HepG2 (cell line): ENCODE results near the gene FN1. TPM values are rescaled to one million over a fixed set of nuclear protein-coding genes. Genes with fewer than 3 reads are reported as not detected.
A peak's percentile ranks its signal among the peaks of the same experiment; 100 is the strongest.

Experiments used
- ATAC-seq: fragments of 200-7000 bp; cut with Tn5 transposase; 3 replicates; pipeline ENCODE4 v1.9.1; 2020; ENCODE audit warnings: mild to moderate bottlenecking, moderate library complexity
- BruUV-seq: library from RNA; stranded (reverse); fragments of 400-500 nt; replicated peaks from 2 replicates; lab custom pipeline; 2021; lab: Mats Ljungman, UMichigan
- CTCF ChIA-PET: fragments of 300-600 bp; formaldehyde crosslinking; extraction: SDS; loops from one replicate; lab custom pipeline; 2021; ENCODE audit warnings: low total read pairs, inconsistent platforms, low intra/inter-chr PET ratio; lab: Yijun Ruan, JAX
- POLR2A ChIA-PET: fragments of 350-600 bp; sonication (Branson Sonifier 250); formaldehyde crosslinking; loops from one replicate; lab custom pipeline; 2020; ENCODE audit warnings: antibody characterized with exemption, inconsistent platforms; lab: Yijun Ruan, JAX
- DNase-seq: peaks from one replicate; pipeline ENCODE4 v3.0.0-alpha.2; 2015; ENCODE audit warnings: low spot score
- FAIRE-seq: peaks from 3 replicates; lab custom pipeline; 2011; peaks lifted over from hg19 to GRCh38; lab: Jason Lieb, UNC
- H2AFZ ChIP-seq: one replicate; pipeline ENCODE4 v1.6.1; 2011; ENCODE audit warnings: low read length, inconsistent platforms
- H3K27ac ChIP-seq: fragments of 300-600 bp; 3 replicates; pipeline ENCODE4 v1.8.0; 2011; ENCODE audit warnings: mixed run types, mild to moderate bottlenecking, mixed read lengths, low read length, inconsistent platforms; ENCODE audit not compliant: insufficient read depth; ENCODE audit errors: extremely low read length
- H3K27me3 ChIP-seq, 2 experiments: fragments of 200-600 bp in 1 of 2; 2 replicates in 1 of 2; 3 replicates in 1 of 2; pipeline versions ENCODE4 v1.6.0 to v1.8.0; 2011; ENCODE audit warnings: low read length in 2 of 2, mild to moderate bottlenecking in 2 of 2, moderate library complexity in 2 of 2, inconsistent platforms in 1 of 2; ENCODE audit not compliant: insufficient read depth in 2 of 2, control insufficient read depth in 1 of 2
- H3K36me3 ChIP-seq, 2 experiments: fragments of 200-600 bp in 1 of 2; replicated peaks in 1 of 2; 2 replicates in 1 of 2; 3 replicates in 1 of 2; pipeline versions ENCODE4 v1.5.1 to v1.8.0; 2011; ENCODE audit warnings: low read length in 2 of 2, inconsistent platforms in 1 of 2; ENCODE audit not compliant: insufficient read depth in 2 of 2, control insufficient read depth in 1 of 2
- H3K4me1 ChIP-seq: 2 replicates; pipeline ENCODE4 v1.5.1; 2012; ENCODE audit warnings: low read length, inconsistent platforms; ENCODE audit not compliant: insufficient read depth
- H3K4me2 ChIP-seq: 2 replicates; pipeline ENCODE4 v1.6.0; 2011; ENCODE audit warnings: low read depth, low read length, inconsistent platforms
- H3K4me3 ChIP-seq, 3 experiments: fragments of 200-600 bp in 1 of 3; sonication (generic), shearing (Covaris generic) in 1 of 3; replicated peaks in 1 of 3; 2 replicates each; pipeline ENCODE4 v1.5.1; 2011 to 2016; ENCODE audit warnings: low read length in 3 of 3, inconsistent platforms in 2 of 3, low read depth in 2 of 3, mild to moderate bottlenecking in 2 of 3, control low read depth in 1 of 3, mixed read lengths in 1 of 3; ENCODE audit not compliant: insufficient read depth in 1 of 3
- H3K79me2 ChIP-seq: one replicate; pipeline ENCODE4 v1.6.1; 2011; ENCODE audit warnings: low read length, inconsistent platforms; ENCODE audit not compliant: insufficient read depth
- H3K9ac ChIP-seq: 2 replicates; pipeline ENCODE4 v1.6.0; 2011; ENCODE audit warnings: mild to moderate bottlenecking, low read depth, low read length, inconsistent platforms; ENCODE audit not compliant: insufficient read depth
- H3K9me3 ChIP-seq: 2 replicates; pipeline ENCODE4 v1.5.1; 2012; ENCODE audit warnings: mild to moderate bottlenecking, low read length
- H4K20me1 ChIP-seq: 2 replicates; pipeline ENCODE4 v1.6.0; 2011; ENCODE audit warnings: inconsistent platforms, mild to moderate bottlenecking, low read length, moderate library complexity; ENCODE audit not compliant: insufficient read depth
- HNRNPK ChIP-seq: fragments of 200-400 bp; formaldehyde crosslinking; IDR thresholded peaks from 2 replicates; pipeline ENCODE4 v1.6.1; 2018; ENCODE audit warnings: low read length, low read depth, moderate library complexity, mild to moderate bottlenecking; ENCODE audit not compliant: poor library complexity, severe bottlenecking
- KLF16 ChIP-seq, 2 experiments: sonication (generic) in 1 of 2; formaldehyde crosslinking in 1 of 2; IDR thresholded peaks; 2 replicates each; pipeline versions ENCODE4 v1.6.1 to v1.8.0; 2016 to 2023; ENCODE audit warnings: missing genetic modification reagents in 2 of 2, missing compliant biosample characterization in 1 of 2
- PHF5A ChIP-seq: IDR thresholded peaks from one replicate; pipeline ENCODE4 v1.6.1; 2018; ENCODE audit warnings: low read depth, missing genetic modification reagents; ENCODE audit not compliant: unreplicated experiment
- RFXANK ChIP-seq: IDR thresholded peaks from 2 replicates; pipeline ENCODE4 v1.6.1; 2016
- ZNF335 ChIP-seq: sonication (generic); formaldehyde crosslinking; IDR thresholded peaks from 2 replicates; pipeline ENCODE4 v1.4.0; 2020; ENCODE audit warnings: missing genetic modification reagents
- ZNF816 ChIP-seq: sonication (generic); formaldehyde crosslinking; IDR thresholded peaks from 2 replicates; pipeline ENCODE4 v1.8.0; 2022; ENCODE audit warnings: missing genetic modification reagents, mild to moderate bottlenecking, borderline replicate concordance
- WGBS: methylation state at CpG from one replicate; pipeline ENCODE4 v1.1.6; 2017; ENCODE audit warnings: low lambda C conversion rate; 5-methylcytosine and 5-hydroxymethylcytosine counted together
- in situ Hi-C: cut with HindIII; loops from 2 replicates; pipeline ENCODE4 v1.10.0; 2017; ENCODE audit warnings: low pct_unique_long_range_greater_than_20kb; ENCODE audit not compliant: extremely low pct_ligation_motif_present
- intact Hi-C: fragments of 100-400 bp; cut with micrococcal nuclease; formaldehyde crosslinking; loops from one replicate; pipeline ENCODE4 v1.10.0; 2022; ENCODE audit not compliant: unreplicated experiment
- polyA plus RNA-seq, 8 experiments: library from polyadenylated mRNA; depleted of rRNA in 3 of 8; stranded (reverse) in 7 of 8; unstranded in 1 of 8; fragments of >200 nt; fragmentation: Illumina TruSeq in 4 of 8; extraction: Trizol in 4 of 8; gene quantifications; 2 replicates each; pipeline versions ENCODE4 v1.2.1 to v1.2.3, GENCODE V29; 2011 to 2016; ENCODE audit warnings: low read depth in 4 of 8, missing spikeins in 1 of 8, mixed read lengths in 1 of 8; ENCODE audit not compliant: insufficient read depth in 1 of 8
- total RNA-seq, 5 experiments: library from RNA; depleted of rRNA; stranded (reverse); fragments of >200 nt; fragmentation: Illumina TruSeq; extraction: Trizol; gene quantifications; 2 replicates each; pipeline ENCODE4 v1.2.3, GENCODE V29; 2016; ENCODE audit warnings: low read depth in 1 of 5
- TF ChIP-seq, protein P1 (sequence below): IDR thresholded peaks from 2 replicates; pipeline ENCODE4 v1.6.1; 2016

FN1 gene
- total and polyA plus RNA-seq, 2 of the 13 experiments (the other 11 are each of a cell fraction or from before 2014, with no cell fraction given): 1,847 to 6,471 TPM

DNA sequence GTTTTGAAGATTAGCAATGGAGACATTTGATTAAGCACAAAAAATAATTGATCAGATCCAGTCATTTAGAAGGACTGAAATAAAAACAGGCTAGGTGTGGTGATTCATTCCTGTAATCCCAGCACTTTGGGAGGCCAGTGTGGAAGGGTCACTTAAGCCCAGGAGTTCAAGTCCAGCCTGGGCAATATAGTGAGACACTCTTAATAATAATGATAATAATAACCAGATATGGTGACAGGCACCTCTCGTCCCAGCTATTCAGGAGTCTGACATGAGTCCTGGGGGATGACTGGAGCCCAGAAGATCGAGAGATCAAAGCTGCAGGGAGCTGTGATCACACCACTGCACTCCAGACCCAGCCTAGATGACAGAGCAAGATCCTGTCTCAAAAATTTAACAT lies 3.5 kb upstream of the FN1 start (continued):
- TF ChIP-seq, protein P1, sequence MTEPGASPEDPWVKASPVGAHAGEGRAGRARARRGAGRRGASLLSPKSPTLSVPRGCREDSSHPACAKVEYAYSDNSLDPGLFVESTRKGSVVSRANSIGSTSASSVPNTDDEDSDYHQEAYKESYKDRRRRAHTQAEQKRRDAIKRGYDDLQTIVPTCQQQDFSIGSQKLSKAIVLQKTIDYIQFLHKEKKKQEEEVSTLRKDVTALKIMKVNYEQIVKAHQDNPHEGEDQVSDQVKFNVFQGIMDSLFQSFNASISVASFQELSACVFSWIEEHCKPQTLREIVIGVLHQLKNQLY (CRISPR knock-in tag): no peak
- 0 out of 4 replicates have a peak, but pooled peaks of 1 of the 2 experiments have one; percentile 3 for TF ChIP-seq KLF16 (CRISPR knock-in tag; IDR thresholded peaks at IDR 0.05)
- TF ChIP-seq PHF5A (CRISPR knock-in tag): no peak
- peak; percentile 37 for TF ChIP-seq HNRNPK
- no peak for TF ChIP-seq RFXANK
- TF ChIP-seq, all 625 proteins: peak for 6

DNA sequence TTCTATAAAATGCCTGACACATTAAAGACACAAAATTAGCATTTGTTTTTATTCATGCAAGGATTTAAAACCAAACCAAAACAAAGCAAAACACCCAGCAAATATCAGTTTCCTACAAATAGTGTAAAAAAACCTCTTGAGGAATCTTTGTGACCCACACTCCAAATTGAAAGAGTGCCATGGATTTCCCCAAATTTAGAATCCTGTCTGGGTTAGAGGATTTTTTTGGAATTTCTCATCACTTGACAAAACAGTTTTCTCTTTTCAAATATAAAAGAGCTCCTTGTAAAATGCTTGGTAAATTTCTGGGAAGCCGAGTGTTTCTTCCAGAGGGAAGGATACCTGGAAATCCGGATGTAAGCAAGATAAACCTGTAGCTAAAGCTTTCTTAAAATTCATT lies 1.7 kb upstream of the FN1 start:
- intact Hi-C loops: loop anchor here (1.0 to 5.0 kb wide), 4 partner anchors 179 to 390 kb away; no protein-coding TSS in a partner anchor
- no peak for FAIRE-seq
- DNase-seq: no peak
- POLR2A ChIA-PET: interaction anchor here (1.7 to 3.9 kb wide), 3 partner anchors 20 to 255 kb away, joined by 3 to 34 read pairs (median 10); no protein-coding TSS in a partner anchor
- Histone ChIP-seq H3K36me3 (peaks cover 3 to 10% of the 10 kb centered on the region in 2 experiments), H2AFZ (no peak overlapping the region), H3K9ac (peak overlapping the region; percentile 78), H3K79me2 (peaks cover 31% of the 10 kb centered on the region)
- 94% methylated on average over 2 of the region's 2 CpGs for WGBS
- no peak for TF ChIP-seq ZNF335
- 0 out of 2 replicates have a peak, but pooled peaks have one; percentile 53 for TF ChIP-seq ZNF816
- TF ChIP-seq, all 625 proteins: peak for 1
- H4K20me1 ChIP-seq: peaks cover 30% of the 10 kb centered on the region
- H3K4me3 ChIP-seq: peak overlapping the region in 1 of 3 experiments; percentile 2; a peak in 1 of 6 replicates
- CTCF ChIA-PET: no interaction called here
- in situ Hi-C loops: no loop called here
- H3K27ac ChIP-seq: no peak overlapping the region
- peak overlapping the region; percentile 76; the same call in 1 of the 2 replicates for H3K4me2 ChIP-seq
- peaks cover 72% of the 10 kb centered on the region for H3K4me1 ChIP-seq
- H3K27me3 ChIP-seq: no peaks in the 10 kb centered on the region; a peak in 1 of 5 replicates
- no TSS peak for BruUV-seq
- H3K9me3 ChIP-seq: no peaks in the 10 kb centered on the region
- ATAC-seq: no peak
